ENCODE results near the gene LGI2.
"Not testable (repeated sequence)": the region's sequence is repeated elsewhere in the genome, so short reads cannot be mapped to it uniquely, and the experiment has no call there.

LGI2 gene

GRCh38 chr4:25059791-25060190 lies 29.0 kb upstream of the LGI2 start:
- no peaks in the 10 kb centered on the region for H3K4me1 ChIP-seq (ENCODE audit: insufficient read depth, low read length, poor library complexity, severe bottlenecking)
- H3K36me3 ChIP-seq (ENCODE audit: insufficient read depth, low read length): no peaks in the 10 kb centered on the region
- H4K20me1 ChIP-seq (ENCODE audit: insufficient read depth, low read length, poor library complexity, severe bottlenecking): no peaks in the 10 kb centered on the region
- no peaks in the 10 kb centered on the region for H3F3A ChIP-seq (ENCODE audit: low read depth)
- H3K9me3 ChIP-seq (ENCODE audit: insufficient read depth, low read depth, low read length): no peaks in the 10 kb centered on the region; the same call in 1 of the 2 replicates
- TF ChIP-seq CTCF (conservative IDR thresholded peaks at IDR 0.05; ENCODE audit: low read length): no peak
- no peak for TF ChIP-seq EZH2phosphoT487 (IDR thresholded peaks at IDR 0.05; ENCODE audit: borderline replicate concordance)
- no peaks in the 10 kb centered on the region for H3K79me2 ChIP-seq (ENCODE audit: insufficient read depth, low read length)
- H3K4me3 ChIP-seq (ENCODE audit: low read length, poor library complexity, severe bottlenecking): no peak overlapping the region
- no peak overlapping the region for H3K4me2 ChIP-seq (ENCODE audit: low read depth, low read length, poor library complexity, severe bottlenecking)
- no peak overlapping the region for H2AFZ ChIP-seq (ENCODE audit: low read length)
- H3K9me2 ChIP-seq (replicated peaks; ENCODE audit: low read depth, low read length): no peaks in the 10 kb centered on the region
- no peaks in the 10 kb centered on the region for H3K27me3 ChIP-seq (ENCODE audit: insufficient read depth, low read length, poor library complexity, severe bottlenecking)
- H3K9ac ChIP-seq (ENCODE audit: low read depth, low read length, poor library complexity, severe bottlenecking): no peak overlapping the region

- Histone ChIP-seq H2AFZ (ENCODE audit: low read length) (no peak overlapping the region), H3K9ac (ENCODE audit: low read depth, low read length, poor library complexity, severe bottlenecking) (no peak overlapping the region), H3K36me3 (ENCODE audit: insufficient read depth, low read length) (no peaks in the 10 kb centered on the region), H3K4me2 (ENCODE audit: low read depth, low read length, poor library complexity, severe bottlenecking) (no peak overlapping the region), H3K79me2 (ENCODE audit: insufficient read depth, low read length) (no peaks in the 10 kb centered on the region), H3F3A (ENCODE audit: low read depth) (no peaks in the 10 kb centered on the region), H3K9me2 (replicated peaks; ENCODE audit: low read depth, low read length) (no peaks in the 10 kb centered on the region), H3K4me3 (ENCODE audit: low read length, poor library complexity, severe bottlenecking) (no peak overlapping the region), H3K4me1 (ENCODE audit: insufficient read depth, low read length, poor library complexity, severe bottlenecking) (no peaks in the 10 kb centered on the region), H3K9me3 (ENCODE audit: insufficient read depth, low read depth, low read length) (no peaks in the 10 kb centered on the region; the same call in 1 of the 2 replicates), H4K20me1 (ENCODE audit: insufficient read depth, low read length, poor library complexity, severe bottlenecking) (no peaks in the 10 kb centered on the region), H3K27me3 (ENCODE audit: insufficient read depth, low read length, poor library complexity, severe bottlenecking) (no peaks in the 10 kb centered on the region)
- no peak for TF ChIP-seq EZH2phosphoT487 (IDR thresholded peaks at IDR 0.05; ENCODE audit: borderline replicate concordance)
- no peak for TF ChIP-seq CTCF (conservative IDR thresholded peaks at IDR 0.05; ENCODE audit: low read length)
Observed at GRCh38 chr4:25058796-25059195, 28.1 kb upstream of the LGI2 start.

DNA sequence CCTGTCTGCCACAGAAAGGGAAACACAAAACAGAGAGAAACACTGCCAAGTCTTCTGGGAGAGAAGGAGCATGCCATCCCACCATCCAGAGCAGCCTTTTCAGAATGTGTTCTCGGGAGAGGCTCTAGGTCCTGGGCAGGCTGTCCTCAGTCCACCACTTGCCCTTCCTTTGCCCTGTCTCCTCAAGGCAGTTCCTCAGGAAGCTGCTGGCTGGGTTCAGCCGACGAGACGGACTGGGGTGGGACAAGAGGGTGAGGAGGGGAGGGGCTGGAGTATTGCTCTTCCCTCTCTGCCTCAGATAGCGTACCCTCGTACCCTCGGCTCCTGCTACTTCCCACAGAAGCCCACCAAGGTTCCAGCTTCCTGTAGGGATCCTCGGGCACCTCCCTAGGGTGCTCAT lies 26.6 kb upstream of the LGI2 start:
- Histone ChIP-seq H3K9me2 (replicated peaks; ENCODE audit: low read depth, low read length) (no peaks in the 10 kb centered on the region), H2AFZ (ENCODE audit: low read length) (no peak overlapping the region), H3F3A (ENCODE audit: low read depth) (no peaks in the 10 kb centered on the region), H3K27me3 (ENCODE audit: insufficient read depth, low read length, poor library complexity, severe bottlenecking) (no peaks in the 10 kb centered on the region), H3K4me1 (ENCODE audit: insufficient read depth, low read length, poor library complexity, severe bottlenecking) (no peaks in the 10 kb centered on the region), H3K4me2 (ENCODE audit: low read depth, low read length, poor library complexity, severe bottlenecking) (no peak overlapping the region), H4K20me1 (ENCODE audit: insufficient read depth, low read length, poor library complexity, severe bottlenecking) (no peaks in the 10 kb centered on the region), H3K9me3 (ENCODE audit: insufficient read depth, low read depth, low read length) (no peaks in the 10 kb centered on the region; the same call in 1 of the 2 replicates), H3K4me3 (ENCODE audit: low read length, poor library complexity, severe bottlenecking) (no peak overlapping the region), H3K9ac (ENCODE audit: low read depth, low read length, poor library complexity, severe bottlenecking) (no peak overlapping the region), H3K79me2 (ENCODE audit: insufficient read depth, low read length) (no peaks in the 10 kb centered on the region), H3K36me3 (ENCODE audit: insufficient read depth, low read length) (no peaks in the 10 kb centered on the region)
- TF ChIP-seq CTCF (conservative IDR thresholded peaks at IDR 0.05; ENCODE audit: low read length): no peak
- no peak for TF ChIP-seq EZH2phosphoT487 (IDR thresholded peaks at IDR 0.05; ENCODE audit: borderline replicate concordance)

DNA sequence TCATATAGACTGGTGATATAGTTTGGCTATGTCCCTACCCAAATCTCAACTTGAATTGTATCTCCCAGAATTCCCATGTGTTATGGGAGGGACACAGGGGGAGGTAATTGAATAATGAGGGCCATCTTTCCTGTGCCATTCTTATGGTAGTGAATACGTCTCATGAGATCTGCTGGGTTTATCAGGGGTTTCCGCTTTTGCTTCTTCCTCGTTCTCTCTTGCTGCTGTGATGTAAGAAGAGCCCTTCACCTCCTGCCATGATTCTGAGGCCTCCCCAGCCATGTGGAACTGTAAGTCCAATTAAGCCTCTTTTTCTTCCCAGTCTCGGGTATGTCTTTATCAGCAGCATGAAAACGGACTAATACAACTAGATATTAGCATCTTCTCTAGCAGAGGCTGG lies 21.3 kb upstream of the LGI2 start:
- not testable (repeated sequence) for H3K4me3 ChIP-seq (ENCODE audit: low read length, poor library complexity, severe bottlenecking); H3K9ac ChIP-seq (ENCODE audit: low read depth, low read length, poor library complexity, severe bottlenecking); H3K4me1 ChIP-seq (ENCODE audit: insufficient read depth, low read length, poor library complexity, severe bottlenecking); H3K4me2 ChIP-seq (ENCODE audit: low read depth, low read length, poor library complexity, severe bottlenecking); H3K79me2 ChIP-seq (ENCODE audit: insufficient read depth, low read length); H2AFZ ChIP-seq (ENCODE audit: low read length); H3K27me3 ChIP-seq (ENCODE audit: insufficient read depth, low read length, poor library complexity, severe bottlenecking); H3K9me3 ChIP-seq (ENCODE audit: insufficient read depth, low read depth, low read length); H4K20me1 ChIP-seq (ENCODE audit: insufficient read depth, low read length, poor library complexity, severe bottlenecking); H3K9me2 ChIP-seq (replicated peaks; ENCODE audit: low read depth, low read length); H3F3A ChIP-seq (ENCODE audit: low read depth); H3K36me3 ChIP-seq (ENCODE audit: insufficient read depth, low read length)
